HG02588 (cell line): ENCODE measurements around the gene ZBP1.

ENCODE experiments used
- ATAC-seq: cut with Tn5 transposase; IDR thresholded peaks from one replicate; pipeline ENCODE4 v1.9.1; 2021; ENCODE audit warnings: mild to moderate bottlenecking, moderate library complexity; ENCODE audit not compliant: unreplicated experiment

The ZBP1 gene, protein sequence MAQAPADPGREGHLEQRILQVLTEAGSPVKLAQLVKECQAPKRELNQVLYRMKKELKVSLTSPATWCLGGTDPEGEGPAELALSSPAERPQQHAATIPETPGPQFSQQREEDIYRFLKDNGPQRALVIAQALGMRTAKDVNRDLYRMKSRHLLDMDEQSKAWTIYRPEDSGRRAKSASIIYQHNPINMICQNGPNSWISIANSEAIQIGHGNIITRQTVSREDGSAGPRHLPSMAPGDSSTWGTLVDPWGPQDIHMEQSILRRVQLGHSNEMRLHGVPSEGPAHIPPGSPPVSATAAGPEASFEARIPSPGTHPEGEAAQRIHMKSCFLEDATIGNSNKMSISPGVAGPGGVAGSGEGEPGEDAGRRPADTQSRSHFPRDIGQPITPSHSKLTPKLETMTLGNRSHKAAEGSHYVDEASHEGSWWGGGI

DNA sequence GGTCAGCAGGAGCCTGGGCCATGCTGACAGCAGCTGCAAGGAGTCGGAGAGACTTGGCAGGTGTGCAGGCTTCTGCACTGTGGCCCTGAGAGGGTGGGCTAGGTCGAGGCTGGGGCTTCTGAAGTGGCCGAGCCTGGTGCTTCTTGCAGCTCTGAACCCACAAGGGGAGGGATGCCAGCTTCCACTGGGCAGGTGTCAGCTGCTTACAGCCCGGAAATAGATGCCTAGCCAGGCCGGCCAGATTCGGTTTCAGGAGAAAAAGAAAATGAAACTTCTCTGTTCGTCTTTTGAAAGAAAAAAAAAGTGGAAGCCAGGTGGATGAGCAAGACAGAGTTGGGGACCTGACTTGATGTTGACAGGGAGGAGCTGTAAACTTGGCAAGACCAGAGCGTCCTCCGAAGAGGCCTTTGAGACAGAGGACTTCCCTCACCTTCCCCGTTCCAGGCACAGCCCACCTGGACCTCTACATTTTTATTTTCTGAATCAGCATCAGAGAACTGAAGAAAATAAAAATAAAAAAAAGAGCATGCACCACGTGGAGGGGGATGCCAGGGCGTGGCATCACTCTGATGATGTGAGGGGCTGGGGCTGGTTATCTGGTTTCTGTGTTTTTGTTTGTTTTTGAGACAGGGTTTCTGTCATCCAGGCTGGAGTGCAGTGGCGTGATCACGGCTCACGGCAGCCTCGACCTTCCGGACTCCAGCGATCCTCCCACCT lies at the start of gene ZBP1:
Gene ZBP1, minus strand, starts transcription at position 153 of the 717 bp plus-strand sequence. Its CDS starts 131 bp downstream, at position 22.
- ATAC-seq: peak; percentile 60

GRCh38 chr20:57669632-57670031 lies 49.4 kb upstream of the ZBP1 start:
- ATAC-seq: no peak

DNA sequence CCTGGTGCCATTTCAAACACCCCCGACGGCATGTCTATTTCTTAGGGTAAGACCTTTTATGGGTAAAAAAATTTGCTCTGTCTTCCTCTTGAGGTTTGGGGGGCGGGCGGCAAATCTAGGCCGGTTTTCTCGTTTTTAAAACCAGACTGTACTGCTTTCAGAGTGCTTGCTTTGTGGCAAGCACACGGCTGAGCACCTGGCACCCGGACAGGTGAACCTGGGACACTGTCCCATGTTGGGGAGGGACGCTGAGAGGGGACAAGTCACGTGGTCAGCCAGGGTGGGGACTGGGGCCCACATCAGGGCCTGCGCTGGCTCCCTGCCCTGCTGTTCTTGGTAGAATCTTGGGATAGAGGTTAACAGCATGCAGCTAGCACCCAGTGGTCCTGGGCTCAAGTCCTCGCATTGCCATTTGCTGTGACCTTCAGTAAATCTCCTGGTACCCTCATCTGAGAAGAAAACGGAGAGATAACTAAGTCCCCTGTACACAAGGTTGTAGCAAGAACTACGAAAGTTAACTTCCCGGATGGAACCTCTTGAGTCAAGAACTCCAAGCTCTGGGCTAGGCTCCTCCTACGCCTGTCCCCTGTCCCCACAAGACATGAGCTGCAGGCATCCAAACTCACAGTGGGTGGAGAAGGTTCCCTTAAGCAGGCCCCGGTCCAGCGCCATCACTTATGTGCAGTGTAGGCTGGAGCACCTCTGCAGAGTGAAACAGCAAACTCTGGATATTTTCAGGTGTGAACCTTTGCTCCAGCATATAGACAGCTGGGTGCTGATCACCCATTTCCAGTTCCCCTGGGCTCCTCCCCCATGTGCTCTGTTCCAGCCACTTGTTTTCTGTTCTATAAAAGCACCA lies 47.9 kb upstream of the ZBP1 start:
- no peak for ATAC-seq

- ATAC-seq: no peak
These were observed 47.2 kb upstream of the ZBP1 start for GRCh38 chr20:57667388-57667787.

DNA sequence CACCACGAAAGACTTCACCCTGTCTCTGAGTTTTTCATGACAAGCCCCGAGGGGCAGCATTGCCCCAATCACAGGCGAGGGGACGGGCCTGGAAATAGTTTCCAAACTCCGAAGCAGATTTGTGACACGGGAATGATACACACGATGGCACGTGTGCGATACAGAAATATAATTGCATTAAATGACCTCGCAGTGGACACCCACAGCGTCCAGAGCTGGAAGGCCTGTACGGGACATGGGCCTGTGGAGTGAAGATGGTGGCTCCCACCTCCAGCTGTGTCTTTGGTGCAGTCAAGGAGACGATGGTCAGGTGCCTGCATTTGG lies 46.6 kb upstream of the ZBP1 start:
- ATAC-seq: no peak

- no peak for ATAC-seq
These were observed 46.0 kb upstream of the ZBP1 start for GRCh38 chr20:57666106-57666833.

DNA sequence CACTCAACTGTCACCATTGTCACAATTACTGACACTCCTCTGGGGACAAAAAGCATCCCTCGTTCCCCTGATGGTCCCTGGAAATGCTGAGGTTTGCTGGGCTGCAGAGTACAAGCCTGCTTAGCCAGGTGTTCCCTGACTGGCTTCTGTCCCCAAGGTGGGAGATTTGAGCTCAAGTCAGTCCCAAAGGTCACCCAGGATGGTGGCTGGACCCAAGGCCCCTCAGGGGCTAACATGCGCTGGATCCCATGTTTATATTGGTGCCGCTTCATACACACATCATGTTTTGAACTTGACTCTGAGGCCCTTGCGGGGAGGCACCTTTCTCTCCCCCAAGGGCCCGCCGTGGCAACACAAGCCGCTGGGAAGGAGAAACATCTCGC lies 45.4 kb upstream of the ZBP1 start:
- no peak for ATAC-seq

GRCh38 chr20:57664924-57665588 lies 44.8 kb upstream of the ZBP1 start:
- no peak for ATAC-seq

DNA sequence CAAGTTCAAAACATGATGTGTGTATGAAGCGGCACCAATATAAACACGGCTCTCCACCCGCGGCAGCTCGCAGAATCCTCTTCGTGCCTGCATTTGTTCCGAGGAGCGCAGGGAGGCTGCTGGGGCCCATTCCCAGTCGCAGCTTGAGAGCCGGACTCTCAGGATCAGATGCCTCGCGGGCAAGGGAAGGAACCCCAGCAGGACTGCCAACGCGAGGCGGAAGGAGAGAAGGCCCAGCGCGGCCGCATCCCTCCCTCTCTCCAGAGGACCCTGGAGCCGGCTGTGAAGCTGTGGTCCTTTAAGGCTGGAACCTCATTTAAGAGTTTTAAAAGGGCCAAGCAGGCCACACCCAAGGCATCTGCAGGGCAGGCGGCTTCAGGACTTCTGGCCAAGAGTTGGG lies 44.2 kb upstream of the ZBP1 start:
- ATAC-seq: no peak

DNA sequence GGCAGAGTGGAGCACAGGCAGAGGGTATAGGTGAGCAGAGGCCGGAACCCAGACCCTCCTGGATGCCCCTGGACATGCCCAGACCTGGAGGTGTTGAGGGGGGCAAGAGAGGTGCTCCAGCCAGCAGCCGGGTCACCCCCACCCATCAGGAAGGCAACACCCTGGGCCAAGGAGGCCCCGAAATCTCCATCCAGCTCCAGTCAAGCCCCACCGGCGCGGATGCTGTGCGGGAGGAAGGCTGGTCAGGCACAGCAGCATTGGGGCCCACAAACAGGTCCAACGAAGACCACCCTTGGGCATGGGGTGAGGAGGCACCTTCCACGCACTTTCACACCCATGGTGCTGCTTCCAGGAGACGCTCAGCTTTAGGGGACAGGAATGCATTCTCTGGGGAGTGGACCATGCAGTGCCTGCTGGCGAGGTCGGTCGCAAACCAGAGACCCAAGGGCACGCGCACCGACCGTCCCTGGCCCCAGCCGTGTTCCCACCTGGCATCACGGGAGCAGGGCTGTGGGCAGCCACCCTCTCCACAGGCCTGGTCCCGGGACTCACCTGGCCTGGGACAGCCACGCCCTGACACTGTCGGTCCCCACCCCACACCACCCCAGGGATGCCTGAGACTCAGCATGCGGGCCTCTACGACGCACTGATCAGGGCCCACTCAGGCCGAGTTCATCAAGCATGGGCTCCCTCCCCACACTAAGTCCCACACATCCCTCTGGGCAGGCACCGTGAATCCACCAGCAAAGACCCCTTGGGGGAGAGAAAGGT lies 43.6 kb upstream of the ZBP1 start:
- no peak for ATAC-seq

- ATAC-seq: no peak
These were observed 43.0 kb upstream of the ZBP1 start for GRCh38 chr20:57663241-57663640.

- ATAC-seq: no peak
These were observed 42.4 kb upstream of the ZBP1 start for GRCh38 chr20:57662456-57663240.

- ATAC-seq: no peak
These were observed 41.7 kb upstream of the ZBP1 start for GRCh38 chr20:57661746-57662455.

DNA sequence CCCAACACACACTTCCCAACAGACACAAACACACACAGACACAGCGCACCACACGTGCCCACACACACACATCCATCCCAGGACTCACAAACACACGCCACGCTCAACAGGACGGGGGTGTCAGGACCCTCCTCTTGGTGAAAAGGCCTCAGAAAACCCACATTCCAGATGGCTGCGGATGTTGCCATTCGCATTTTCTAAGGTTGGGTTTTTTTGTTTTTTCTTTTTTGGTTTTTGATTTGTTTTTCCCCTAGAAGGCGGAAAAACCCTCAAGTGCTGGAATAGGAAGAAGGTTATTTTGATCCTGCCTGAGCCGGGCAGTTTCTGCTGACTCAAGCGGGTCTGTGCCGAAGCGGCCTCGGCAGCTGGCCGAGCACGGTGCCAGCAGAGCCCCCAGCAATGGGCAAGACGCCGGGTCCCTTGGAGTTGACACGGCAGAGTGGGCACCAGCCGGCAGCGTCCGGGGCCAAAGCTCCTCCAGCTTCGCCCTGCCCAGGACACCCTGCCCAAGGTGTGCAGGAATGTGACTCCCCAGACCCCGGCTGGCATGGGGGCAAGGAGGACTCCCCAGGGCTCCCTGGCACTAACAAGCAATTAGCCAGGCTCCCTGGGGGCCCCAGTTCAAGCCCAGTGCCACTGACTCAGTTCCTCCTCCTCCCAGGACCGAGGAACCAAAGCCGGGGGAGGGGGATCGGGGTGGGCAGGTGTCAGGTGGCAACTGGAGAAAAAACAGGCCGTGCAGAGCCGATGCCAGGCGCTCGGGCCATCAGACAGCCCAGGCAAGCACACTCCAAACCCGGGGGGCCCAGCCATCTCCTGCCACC lies 40.9 kb upstream of the ZBP1 start:
- ATAC-seq: no peak

- no peak for ATAC-seq
These were observed 40.1 kb upstream of the ZBP1 start for GRCh38 chr20:57660181-57660921.

- no peak for ATAC-seq
These were observed 39.4 kb upstream of the ZBP1 start for GRCh38 chr20:57659517-57660180.
